Neuronal stem cell (in vitro differentiated cells): Measurements from ENCODE around the gene BRIP1.
"Not testable (repeated sequence)": the region's sequence is repeated elsewhere in the genome, so short reads cannot be mapped to it uniquely, and the experiment has no call there.

Experiments used
- DNase-seq: peaks from one replicate; pipeline ENCODE4 v3.0.0-alpha.2; 2013; ENCODE audit warnings: low spot score
- H2AFZ ChIP-seq: one replicate; pipeline ENCODE4 v1.6.1; 2013; ENCODE audit warnings: mild to moderate bottlenecking, low read length, inconsistent platforms
- H2AK5ac ChIP-seq: 2 replicates; pipeline ENCODE4 v1.6.1; 2013; ENCODE audit warnings: low read depth, mild to moderate bottlenecking, inconsistent platforms, low read length, moderate library complexity, mixed read lengths
- H2BK120ac ChIP-seq: 2 replicates; pipeline ENCODE4 v1.6.1; 2013; ENCODE audit warnings: low read depth, mild to moderate bottlenecking, inconsistent platforms, low read length, moderate library complexity, mixed read lengths
- H2BK12ac ChIP-seq: one replicate; pipeline ENCODE4 v1.6.1; 2013; ENCODE audit warnings: low read length, inconsistent platforms
- H2BK15ac ChIP-seq: 2 replicates; pipeline ENCODE4 v1.6.1; 2013; ENCODE audit warnings: mild to moderate bottlenecking, low read length, inconsistent platforms, mixed read lengths
- H2BK5ac ChIP-seq: one replicate; pipeline ENCODE4 v1.6.1; 2013; ENCODE audit warnings: inconsistent platforms, mild to moderate bottlenecking, low read length, moderate library complexity
- H3K14ac ChIP-seq: one replicate; pipeline ENCODE4 v1.6.1; 2013; ENCODE audit warnings: low read length, inconsistent platforms
- H3K18ac ChIP-seq: 2 replicates; pipeline ENCODE4 v1.6.1; 2013; ENCODE audit warnings: low read length, inconsistent platforms
- H3K23ac ChIP-seq: 2 replicates; pipeline ENCODE4 v1.6.1; 2013; ENCODE audit warnings: low read depth, mild to moderate bottlenecking, mixed read lengths, low read length, inconsistent platforms; ENCODE audit not compliant: poor library complexity
- H3K27ac ChIP-seq: replicated peaks from 3 replicates; pipeline ENCODE4 v1.5.1; 2013; ENCODE audit warnings: low read length, inconsistent platforms
- H3K27me3 ChIP-seq, 3 experiments: 2 replicates each; pipeline ENCODE4 v1.6.1; 2013; ENCODE audit warnings: low read length in 3 of 3, mild to moderate bottlenecking in 2 of 3, inconsistent platforms in 1 of 3, low read depth in 1 of 3, mixed read lengths in 1 of 3, moderate library complexity in 1 of 3; ENCODE audit not compliant: control insufficient read depth in 3 of 3, insufficient read depth in 3 of 3
- H3K36me3 ChIP-seq, 2 donors: replicated peaks in 1 of 2; 2 replicates each; pipeline ENCODE4 v1.6.1; 2013; ENCODE audit warnings: low read length in 2 of 2; ENCODE audit not compliant: control insufficient read depth in 2 of 2, insufficient read depth in 2 of 2
- H3K4ac ChIP-seq: 2 replicates; pipeline ENCODE4 v1.6.1; 2013; ENCODE audit warnings: inconsistent platforms, mild to moderate bottlenecking, low read length, moderate library complexity
- H3K4me1 ChIP-seq, 2 donors: 1 replicate in 1 of 2; 2 replicates in 1 of 2; pipeline ENCODE4 v1.6.1; 2013; ENCODE audit warnings: low read length in 2 of 2, low read depth in 1 of 2; ENCODE audit not compliant: control insufficient read depth in 2 of 2, insufficient read depth in 1 of 2
- H3K4me2 ChIP-seq: one replicate; pipeline ENCODE4 v1.6.1; 2013; ENCODE audit warnings: mild to moderate bottlenecking, low read length, inconsistent platforms; ENCODE audit not compliant: insufficient read depth, poor library complexity, severe bottlenecking
- H3K4me3 ChIP-seq, 2 donors: 2 replicates each; pipeline ENCODE4 v1.5.1; 2013; ENCODE audit warnings: low read length in 2 of 2, mild to moderate bottlenecking in 2 of 2, inconsistent platforms in 1 of 2, moderate library complexity in 1 of 2
- H3K79me1 ChIP-seq: one replicate; pipeline ENCODE4 v1.6.1; 2013; ENCODE audit warnings: low read depth, mild to moderate bottlenecking, inconsistent platforms, low read length, moderate library complexity
- H3K9ac ChIP-seq: one replicate; pipeline ENCODE4 v1.6.1; 2013; ENCODE audit warnings: mild to moderate bottlenecking, low read depth, low read length, inconsistent platforms; ENCODE audit not compliant: poor library complexity
- H3K9me3 ChIP-seq, 2 donors: replicated peaks in 1 of 2; 2 replicates each; pipeline versions ENCODE3 to v1.6.1; 2013; ENCODE audit warnings: low read length in 2 of 2, mild to moderate bottlenecking in 2 of 2, inconsistent platforms in 1 of 2, low read depth in 1 of 2, mixed read lengths in 1 of 2, moderate library complexity in 1 of 2; ENCODE audit not compliant: control insufficient read depth in 2 of 2, insufficient read depth in 1 of 2
- H4K8ac ChIP-seq: one replicate; pipeline ENCODE4 v1.6.1; 2013; ENCODE audit warnings: low read depth, mild to moderate bottlenecking, inconsistent platforms, low read length, moderate library complexity
- H4K91ac ChIP-seq: one replicate; pipeline ENCODE4 v1.6.1; 2013; ENCODE audit warnings: low read length, low read depth, mild to moderate bottlenecking, inconsistent platforms; ENCODE audit not compliant: poor library complexity
- WGBS, 2 donors: extraction: QIAGEN DNeasy Blood & Tissue Kit; methylation state at CpG; one replicate each; pipeline ENCODE4 v1.1.7; 2013; ENCODE audit warnings: missing lambda C conversion rate in 2 of 2, mixed read lengths in 1 of 2; ENCODE audit not compliant: insufficient read length in 2 of 2, insufficient replicate concordance in 1 of 2; ENCODE audit errors: extremely low coverage in 2 of 2; 5-methylcytosine and 5-hydroxymethylcytosine counted together

The BRIP1 gene

GRCh38 chr17:61862105-61862574 is 1.2 kb downstream of the BRIP1 start:
- H3K27ac ChIP-seq, result no peak overlapping the region
- DNase-seq, result no peak

DNA sequence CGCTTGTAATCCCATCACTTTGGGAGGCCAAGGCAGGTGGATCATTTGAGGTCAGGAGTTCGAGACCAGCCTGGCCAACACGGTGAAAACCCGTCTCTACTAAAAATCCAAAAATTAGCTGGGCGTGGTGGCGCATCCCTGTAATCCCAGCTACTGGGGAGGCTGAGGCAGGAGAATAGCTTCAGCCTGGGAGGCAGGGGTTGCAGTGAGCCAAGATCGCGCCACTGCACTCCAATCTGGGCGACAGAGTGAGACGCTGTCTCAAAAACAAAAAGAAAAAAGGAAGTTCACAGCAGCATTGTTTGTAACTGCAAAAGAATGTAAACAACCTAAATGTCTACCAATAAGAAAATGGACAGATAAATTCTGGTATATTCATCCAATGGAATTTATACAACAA is 2.9 kb downstream of the BRIP1 start:
- H4K91ac ChIP-seq, H4K8ac ChIP-seq, H2BK12ac ChIP-seq, H3K14ac ChIP-seq, H2BK120ac ChIP-seq, H3K27ac ChIP-seq, H3K4ac ChIP-seq, H3K9ac ChIP-seq, H3K18ac ChIP-seq, H3K4me2 ChIP-seq, H3K4me3 ChIP-seq, H3K79me1 ChIP-seq, DNase-seq, H2BK5ac ChIP-seq, H2AK5ac ChIP-seq, H2AFZ ChIP-seq, H3K23ac ChIP-seq, H2BK15ac ChIP-seq, H3K9me3 ChIP-seq, H3K27me3 ChIP-seq: not testable (repeated sequence)
- peaks cover 2 to 66% of the 10 kb centered on the region in 2 donors for H3K36me3 ChIP-seq
- peaks cover 0 to 12% of the 10 kb centered on the region in 2 donors for H3K4me1 ChIP-seq
- WGBS, 2 donors, result no CpG with 5 or more reads among the region's 10 CpGs

More at GRCh38 chr17:61862105-61862574, 1.2 kb downstream of the BRIP1 start:
- Histone ChIP-seq H2AFZ (peak overlapping the region; percentile 85), H3K4me3 (peak overlapping the region in 1 of 2 donors; percentile 86), H2BK15ac (no peak overlapping the region), H2BK5ac (no peak overlapping the region), H3K14ac (no peak overlapping the region), H3K4me1 (peaks cover 0 to 12% of the 10 kb centered on the region in 2 donors), H3K4ac (no peak overlapping the region), H3K9me3 (no peaks in the 10 kb centered on the region), H3K36me3 (peaks cover 0 to 62% of the 10 kb centered on the region in 2 donors), H3K18ac (no peak overlapping the region), H4K91ac (no peak overlapping the region), H2BK12ac (no peak overlapping the region), H3K23ac (no peak overlapping the region), H3K27me3 (no peaks in the 10 kb centered on the region), H3K79me1 (no peaks in the 10 kb centered on the region), H2BK120ac (no peak overlapping the region), H2AK5ac (no peak overlapping the region), H4K8ac (no peak overlapping the region), H3K4me2 (peak overlapping the region; percentile 28), H3K9ac (no peak overlapping the region)
- no CpG with 5 or more reads among the region's 1 CpG for WGBS, 2 donors

GRCh38 chr17:61856035-61856434 is 7.3 kb downstream of the BRIP1 start:
- Histone ChIP-seq H3K36me3 (peaks cover 5 to 100% of the 10 kb centered on the region in 2 donors), H2AFZ (no peak overlapping the region), H3K4me1 (peaks cover 0 to 2% of the 10 kb centered on the region in 2 donors), H3K9me3 (no peaks in the 10 kb centered on the region), H3K23ac (no peak overlapping the region), H2BK15ac (no peak overlapping the region), H2BK12ac (no peak overlapping the region), H3K27ac (no peak overlapping the region), H3K79me1 (no peaks in the 10 kb centered on the region), H4K8ac (no peak overlapping the region), H2BK5ac (no peak overlapping the region), H3K14ac (no peak overlapping the region), H2BK120ac (no peak overlapping the region), H3K9ac (no peak overlapping the region), H3K4me2 (no peak overlapping the region), H3K18ac (no peak overlapping the region), H4K91ac (no peak overlapping the region), H3K4me3 (no peak overlapping the region), H3K27me3 (no peaks in the 10 kb centered on the region), H2AK5ac (no peak overlapping the region), H3K4ac (no peak overlapping the region)
- no CpG with 5 or more reads among the region's 1 CpG for WGBS, 2 donors
- DNase-seq, result no peak

DNA sequence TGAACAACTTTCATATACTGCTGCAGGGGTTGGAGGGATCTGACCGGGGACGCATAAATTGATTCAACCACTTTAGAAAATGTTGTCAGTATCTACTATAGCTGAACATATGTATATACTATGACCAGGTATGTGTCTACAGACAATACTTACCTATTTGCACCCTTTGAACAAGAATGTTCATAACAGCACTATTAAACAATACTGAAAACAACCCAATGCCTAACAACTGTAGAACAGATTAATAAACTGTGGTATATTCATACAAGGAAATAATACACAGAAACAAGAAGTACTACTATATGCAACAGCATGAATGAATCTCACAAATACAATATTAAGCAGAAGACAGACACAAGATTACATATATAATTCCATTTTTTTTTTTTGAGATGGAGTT is 10.5 kb downstream of the BRIP1 start:
- Histone ChIP-seq H3K23ac (no peak overlapping the region), H3K27me3 (no peaks in the 10 kb centered on the region), H4K91ac (no peak overlapping the region), H3K9ac (no peak overlapping the region), H3K14ac (no peak overlapping the region), H2BK12ac (no peak overlapping the region), H2AK5ac (no peak overlapping the region), H2AFZ (no peak overlapping the region), H2BK5ac (no peak overlapping the region), H3K79me1 (no peaks in the 10 kb centered on the region), H2BK120ac (no peak overlapping the region), H3K4me3 (no peak overlapping the region), H3K27ac (no peak overlapping the region), H4K8ac (no peak overlapping the region), H3K4me1 (no peaks in the 10 kb centered on the region), H2BK15ac (no peak overlapping the region), H3K36me3 (peaks cover 7 to 97% of the 10 kb centered on the region in 2 donors), H3K9me3 (no peaks in the 10 kb centered on the region), H3K18ac (no peak overlapping the region), H3K4me2 (no peak overlapping the region), H3K4ac (no peak overlapping the region)
- no peak for DNase-seq
- WGBS, 2 donors, result no CpG with 5 or more reads among the region's 2 CpGs
